GM19238 (cell line): ENCODE results near the gene MOB1A.
"Not testable (repeated sequence)": the region's sequence is repeated elsewhere in the genome, so short reads cannot be mapped to it uniquely, and the experiment has no call there.

ENCODE experiments used
- DNase-seq: peaks from one replicate; pipeline ENCODE4 v3.0.0; 2011; ENCODE audit warnings: low spot score; ENCODE audit not compliant: insufficient read length

The MOB1A gene

DNA sequence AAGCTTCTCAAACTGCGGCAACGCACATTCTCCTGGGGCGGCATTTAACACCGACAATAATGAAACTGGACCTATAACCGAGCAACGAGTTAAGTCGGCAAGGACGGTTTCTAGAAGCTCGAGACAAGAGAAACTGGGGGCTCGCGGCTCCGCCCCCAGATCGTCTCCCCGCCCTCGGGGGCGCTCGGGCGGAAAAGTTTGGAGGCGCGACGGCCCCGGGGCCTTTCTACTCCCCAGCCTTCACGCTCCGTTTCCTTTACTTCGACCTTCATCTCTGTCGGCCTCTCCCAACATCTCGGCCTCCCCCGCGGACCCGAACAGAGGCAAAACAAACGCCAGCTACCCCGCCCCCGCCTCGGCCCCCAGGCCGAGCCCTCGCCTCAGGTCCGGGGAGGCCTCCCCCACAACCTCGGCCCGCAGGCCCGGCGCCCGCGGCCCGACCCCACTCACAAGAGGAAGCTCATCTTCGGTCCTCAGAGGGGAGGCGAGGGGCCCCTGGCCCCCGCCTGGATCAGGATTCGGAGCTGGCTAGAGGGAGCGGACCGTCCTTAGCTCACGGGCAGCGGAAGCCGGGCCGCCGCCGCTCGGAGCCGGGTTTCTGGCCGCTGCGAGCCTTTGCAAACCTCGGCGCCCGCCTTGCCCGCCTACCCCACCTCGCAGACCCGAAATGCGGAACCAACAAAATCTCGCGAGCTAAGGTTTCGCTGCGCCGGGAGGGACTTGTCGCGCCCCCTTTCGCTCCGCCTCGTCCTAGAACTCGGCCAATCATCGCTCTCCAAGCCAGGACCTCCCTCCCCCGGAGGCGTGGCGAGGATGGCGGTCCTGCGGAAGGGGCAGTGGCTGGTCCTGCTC is at the start of gene MOB1A:
Gene MOB1A, minus strand, starts transcription at position 669 of the 852 bp plus-strand sequence. Its CDS starts 205 bp downstream, at position 464.
- peak; percentile 77 for DNase-seq

DNA sequence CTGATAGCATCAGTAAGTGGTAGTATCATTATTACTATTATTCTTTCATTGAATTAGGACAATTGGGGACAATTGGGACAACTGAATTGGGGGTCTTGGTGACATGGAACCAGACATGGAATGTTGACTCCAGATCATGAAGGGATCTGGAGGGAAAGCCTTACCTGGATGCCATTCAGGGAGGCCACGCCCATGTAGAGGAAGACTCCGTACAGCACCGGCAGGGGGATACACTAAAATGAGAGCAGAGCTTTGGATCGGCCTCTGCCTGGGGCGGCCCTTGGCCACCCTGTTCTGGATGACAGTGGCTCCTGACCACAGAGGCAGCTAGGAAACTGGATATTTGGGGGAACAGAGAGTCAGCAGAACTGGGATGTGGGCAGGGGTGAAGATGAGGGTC is 49.0 kb upstream of the MOB1A start:
- DNase-seq, result no peak

DNA sequence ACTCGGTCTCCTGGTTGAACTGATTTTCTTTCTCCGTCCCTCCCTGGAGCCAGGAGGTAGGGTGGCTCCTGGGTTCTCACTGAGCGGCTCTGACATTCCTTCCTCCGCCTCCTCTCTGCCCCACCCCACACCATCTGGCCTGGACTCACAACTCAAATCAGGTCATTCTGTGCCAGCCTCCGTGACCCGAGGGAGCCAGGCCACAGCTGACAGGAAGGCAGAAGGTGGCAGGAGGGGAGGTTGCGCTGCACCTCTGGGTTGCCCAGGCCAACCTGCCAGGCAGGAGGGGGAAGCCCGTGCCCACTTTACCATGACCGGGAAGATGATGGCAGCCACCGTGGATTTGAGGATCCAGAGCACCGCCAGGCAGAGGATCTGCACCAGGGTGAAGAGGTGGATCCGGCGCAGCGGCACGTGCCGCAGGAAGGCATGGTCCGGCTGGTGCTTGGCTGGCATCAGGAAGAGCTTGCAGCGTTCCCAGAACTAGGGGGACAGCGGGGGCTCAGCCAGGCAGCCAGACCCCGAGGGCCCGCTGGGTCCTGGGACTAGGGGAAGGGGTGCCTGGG is 48.1 kb upstream of the MOB1A start:
- DNase-seq, result no peak

DNA sequence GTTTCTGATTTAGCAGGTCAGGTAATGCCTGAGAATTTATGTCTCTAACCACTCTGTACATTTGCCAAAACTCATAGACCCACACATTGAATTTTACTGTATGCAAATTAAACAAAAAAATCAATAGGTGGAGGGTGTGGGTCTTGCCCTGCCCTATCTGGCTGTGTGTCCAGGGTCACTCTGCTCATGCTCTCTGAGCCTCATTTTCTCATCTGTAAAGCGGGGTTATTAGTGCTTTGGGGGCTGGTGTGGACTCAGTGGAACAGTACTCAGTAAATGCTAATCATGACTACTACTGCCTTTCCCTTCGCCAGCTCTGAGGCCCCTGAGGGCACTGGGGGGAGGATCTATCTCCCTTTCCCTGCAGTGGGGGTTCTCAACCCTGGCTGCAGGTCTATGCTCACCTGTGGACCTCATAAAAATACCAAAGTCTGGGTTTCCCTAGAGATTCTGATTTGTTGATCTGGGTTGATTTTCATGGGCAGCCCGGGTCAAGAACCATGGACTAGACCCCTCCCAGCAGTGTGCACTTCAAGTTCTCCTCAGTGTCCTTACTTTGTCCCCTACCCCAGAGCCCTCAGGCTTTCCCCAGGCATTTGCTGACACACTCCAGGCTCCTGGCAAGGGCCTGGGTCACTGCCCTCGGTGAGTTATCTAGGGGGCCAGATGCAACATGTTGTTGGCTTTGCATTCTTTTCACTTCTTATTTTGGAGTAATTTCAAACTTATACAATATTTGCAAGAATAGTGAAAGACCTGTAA is 47.2 kb upstream of the MOB1A start:
- DNase-seq, result no peak

DNA sequence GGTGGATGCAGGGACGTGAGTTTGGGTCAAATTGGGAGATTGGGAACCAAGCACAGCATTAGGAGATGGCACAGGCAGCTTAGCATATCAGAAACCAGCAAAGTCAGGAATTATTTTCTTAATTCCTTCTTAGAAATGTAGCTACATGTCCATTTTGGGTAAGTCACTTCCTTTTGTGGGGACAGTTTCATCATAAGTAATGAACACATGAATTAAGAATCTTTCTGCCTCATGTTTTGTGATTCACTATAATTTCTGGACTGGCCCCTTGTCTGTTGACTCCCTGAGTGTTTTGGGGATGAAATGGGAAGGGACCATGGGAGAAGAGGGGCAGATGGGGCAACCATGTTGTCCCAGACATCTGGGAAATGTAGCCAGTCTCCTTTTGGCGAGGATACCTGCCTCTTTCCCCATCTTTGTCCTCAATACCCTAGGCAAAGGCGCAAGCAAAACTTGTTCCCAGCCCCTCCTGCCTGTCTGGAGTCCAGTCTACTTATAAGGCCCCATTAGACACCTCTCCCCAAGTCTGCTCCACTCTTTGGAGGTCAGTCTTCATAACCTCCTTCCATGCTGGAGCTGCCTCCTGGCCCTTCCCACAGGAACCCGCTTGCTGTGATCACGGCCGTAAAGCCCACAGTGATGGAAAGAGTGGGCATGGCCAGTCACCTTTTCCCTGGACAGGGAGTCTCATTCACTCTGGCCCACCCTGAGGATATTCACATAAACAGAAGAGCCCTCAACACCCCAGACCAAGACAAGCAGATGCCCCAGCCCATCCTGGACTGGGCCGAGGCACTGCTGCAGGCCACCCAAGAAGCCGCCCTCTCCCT is 45.5 kb upstream of the MOB1A start:
- no peak for DNase-seq

DNA sequence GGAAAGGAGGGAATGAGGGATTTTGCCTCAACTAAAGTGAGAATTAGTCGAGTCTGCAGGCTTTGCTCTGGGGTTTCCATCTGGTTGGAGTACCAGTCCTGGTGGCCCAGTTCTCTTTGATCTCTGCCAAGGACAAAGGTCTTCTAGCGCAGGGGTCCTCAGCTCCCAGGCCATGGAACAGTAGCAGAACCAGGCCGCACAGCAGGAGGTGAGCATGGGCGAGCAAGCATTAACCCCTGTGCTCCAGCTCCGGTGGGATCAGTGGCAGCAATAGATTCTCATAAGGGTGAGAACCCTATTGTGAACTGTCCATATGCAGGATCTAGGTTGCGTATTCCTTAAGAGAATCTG is 43.6 kb upstream of the MOB1A start:
- no peak for DNase-seq

DNA sequence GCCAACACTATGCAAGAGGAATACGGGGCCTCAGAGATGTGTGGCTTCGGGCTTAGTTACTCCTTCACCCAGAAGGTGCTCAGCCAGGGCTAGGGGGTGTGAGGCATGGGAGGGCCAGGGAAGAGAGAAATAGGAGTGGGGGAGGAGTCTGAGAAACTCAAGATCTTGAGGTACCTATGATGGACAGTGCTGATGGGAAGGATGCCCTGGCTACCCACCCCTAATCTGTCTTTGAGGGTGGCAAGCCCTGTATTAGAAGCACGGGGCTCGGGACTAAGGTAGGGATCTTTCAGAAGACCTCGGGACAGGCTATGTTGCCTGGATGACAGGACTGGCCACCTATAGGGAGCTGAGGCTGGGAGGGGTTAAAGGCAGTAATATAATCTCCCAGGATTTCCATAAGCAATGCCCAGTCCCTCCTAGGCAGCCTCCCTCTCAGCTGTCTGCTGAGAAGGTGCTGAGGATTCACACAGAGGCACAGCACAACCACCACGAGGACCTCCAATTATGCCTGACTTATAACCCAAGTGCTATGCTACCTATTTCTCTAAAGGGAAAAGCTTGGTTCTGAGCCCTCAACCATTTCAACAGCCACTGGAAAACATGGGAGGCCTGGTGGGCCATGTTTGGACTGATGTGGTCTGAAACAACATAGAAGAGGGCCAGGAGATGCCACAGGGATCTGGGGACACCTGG is 43.1 kb upstream of the MOB1A start:
- DNase-seq, result no peak

DNA sequence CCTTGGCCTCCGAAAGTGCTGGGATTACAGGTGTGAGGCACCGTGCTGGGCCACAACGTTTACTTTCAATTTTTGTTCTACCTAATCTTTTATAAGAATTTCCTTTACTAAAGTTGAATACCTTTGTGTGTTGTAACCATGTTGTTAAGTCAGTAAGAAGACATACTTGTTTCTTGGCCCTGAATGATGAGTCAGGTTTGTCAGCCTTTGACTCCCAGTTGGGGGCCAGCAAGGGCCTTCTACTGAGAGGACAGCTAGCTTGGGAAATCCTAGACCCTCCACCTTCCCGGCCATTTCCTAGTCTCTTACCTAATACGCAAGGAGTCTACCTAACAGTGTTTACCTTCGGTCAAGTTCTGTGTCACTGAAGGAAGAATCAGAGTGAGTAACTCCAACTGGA is 42.4 kb upstream of the MOB1A start:
- no peak for DNase-seq

DNA sequence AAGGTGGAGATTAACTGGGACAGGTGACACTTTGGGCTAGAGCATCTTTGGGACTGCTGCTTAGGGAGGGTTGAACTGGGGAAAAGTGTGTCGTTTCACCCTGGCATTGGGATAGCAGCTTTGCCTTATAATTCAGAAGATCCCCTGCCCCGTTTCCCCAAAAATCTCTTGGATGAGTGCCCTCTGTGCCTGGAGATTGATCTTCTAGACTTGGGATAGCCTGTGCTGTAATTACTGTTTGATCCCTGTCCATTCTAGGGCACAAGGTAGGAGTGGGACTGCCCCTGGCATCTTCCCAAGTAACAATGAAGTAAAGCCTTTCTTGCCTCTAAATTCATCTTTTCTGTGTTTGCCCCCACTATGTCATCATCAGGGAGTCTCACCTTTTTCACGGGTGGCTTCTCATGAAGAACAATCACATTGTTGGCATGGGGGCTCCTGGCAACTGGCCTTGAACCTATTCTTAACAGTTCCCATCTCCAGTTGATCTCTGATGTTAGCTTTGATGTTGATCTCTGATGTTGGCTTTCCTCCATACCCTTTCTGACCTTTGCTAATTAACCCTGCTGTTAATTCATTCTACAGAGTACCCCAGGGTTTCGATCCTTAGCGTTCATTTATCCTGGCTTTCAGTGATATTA is 41.3 kb upstream of the MOB1A start:
- no peak for DNase-seq

DNA sequence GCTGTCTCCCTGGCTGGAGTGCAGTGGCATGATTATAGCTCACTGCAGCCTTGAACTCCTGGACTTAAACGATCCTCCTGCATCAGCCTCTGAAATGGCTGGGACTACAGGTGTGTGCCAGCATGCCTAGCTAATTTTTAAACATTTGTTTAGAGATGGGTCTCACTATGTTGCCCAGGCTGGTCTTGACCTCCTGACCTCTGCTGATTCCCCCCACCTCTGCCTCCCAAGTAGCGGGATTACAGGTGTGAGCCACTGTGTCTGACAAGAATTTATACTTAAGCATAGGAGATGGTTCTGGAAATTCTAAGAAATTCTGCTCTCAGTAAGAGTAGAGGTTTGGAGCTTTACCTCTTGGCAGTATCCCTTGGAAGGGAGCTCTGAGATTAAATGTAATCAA is 38.0 kb upstream of the MOB1A start:
- no peak for DNase-seq

DNA sequence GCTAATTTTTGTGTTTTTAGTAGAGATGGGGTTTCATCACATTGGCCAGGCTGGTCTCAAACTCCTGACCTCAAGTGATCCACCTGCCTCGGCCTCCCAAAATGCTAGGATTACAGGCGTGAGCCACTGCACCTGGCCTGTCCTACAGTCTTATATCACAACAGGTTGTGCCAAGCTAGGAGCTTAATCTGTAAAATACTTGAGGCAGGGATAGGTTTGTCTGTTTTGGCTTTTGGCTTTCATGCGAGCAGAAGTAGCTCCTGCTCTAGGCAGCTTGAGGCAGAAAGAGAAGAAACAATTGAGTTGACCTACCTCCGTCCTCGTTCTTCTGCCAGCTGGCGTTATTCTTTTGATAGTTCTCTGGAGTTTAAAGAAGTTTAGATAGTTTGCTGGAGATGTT is 37.1 kb upstream of the MOB1A start:
- DNase-seq, result not testable (repeated sequence)

DNA sequence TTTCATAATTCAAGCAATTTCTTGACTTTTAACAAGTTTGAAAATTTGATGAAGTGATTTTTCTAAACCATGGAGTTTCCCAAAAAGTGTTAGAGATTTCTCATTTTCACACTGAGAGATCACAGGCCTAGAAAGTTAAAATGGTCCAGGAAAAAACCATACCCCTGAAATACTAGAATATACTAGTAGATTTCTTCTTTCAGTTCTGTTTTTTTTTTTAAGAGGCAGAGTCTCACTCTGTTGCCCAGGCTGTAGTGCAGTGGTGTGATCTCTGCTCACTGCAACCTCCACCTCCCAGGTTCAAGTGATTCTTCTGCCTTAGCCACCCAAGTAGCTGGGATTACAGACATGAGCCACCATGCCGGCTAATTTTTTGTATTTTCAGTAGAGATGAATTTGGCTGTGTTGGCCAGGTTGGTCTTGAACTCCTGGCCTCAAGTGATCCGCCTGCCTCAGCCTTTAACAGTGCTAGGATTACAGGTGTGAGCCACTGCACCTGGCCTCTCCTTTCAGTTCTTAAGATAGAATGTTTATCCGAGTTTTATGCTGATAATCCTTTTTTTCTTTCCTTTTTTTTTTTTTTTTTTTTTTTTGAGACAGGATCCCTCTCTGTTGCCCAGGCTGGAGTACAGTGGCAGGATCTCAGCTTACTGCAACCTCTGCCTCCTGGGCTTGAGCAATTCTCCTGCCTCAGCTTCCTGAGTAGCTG is 34.2 kb upstream of the MOB1A start:
- no peak for DNase-seq

DNA sequence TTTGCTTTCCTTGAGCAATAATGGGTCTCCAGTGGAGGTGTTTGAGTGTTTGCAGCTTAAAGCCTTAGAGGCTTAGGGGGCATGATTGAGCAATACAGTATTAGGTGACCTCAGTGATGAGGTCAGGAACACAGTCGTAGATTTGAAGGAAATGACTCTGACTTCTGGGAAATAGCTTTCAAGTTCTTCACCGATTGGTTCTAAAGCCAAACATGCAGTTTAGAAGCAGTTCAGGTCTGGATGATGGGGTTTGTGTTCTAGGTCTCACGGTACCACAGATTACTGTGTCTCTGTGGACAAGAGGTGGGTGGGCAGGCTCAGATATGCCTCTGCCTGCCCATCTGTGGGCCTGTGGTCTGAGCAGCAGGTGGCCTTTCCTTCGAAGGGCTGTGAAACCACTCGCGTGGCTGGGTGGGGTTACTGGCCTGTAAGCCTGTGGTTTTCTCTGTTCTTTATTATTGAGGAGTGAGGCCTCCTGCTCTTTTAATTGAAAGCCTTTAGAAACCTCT is 27.6 kb upstream of the MOB1A start:
- peak; percentile 24 for DNase-seq

DNA sequence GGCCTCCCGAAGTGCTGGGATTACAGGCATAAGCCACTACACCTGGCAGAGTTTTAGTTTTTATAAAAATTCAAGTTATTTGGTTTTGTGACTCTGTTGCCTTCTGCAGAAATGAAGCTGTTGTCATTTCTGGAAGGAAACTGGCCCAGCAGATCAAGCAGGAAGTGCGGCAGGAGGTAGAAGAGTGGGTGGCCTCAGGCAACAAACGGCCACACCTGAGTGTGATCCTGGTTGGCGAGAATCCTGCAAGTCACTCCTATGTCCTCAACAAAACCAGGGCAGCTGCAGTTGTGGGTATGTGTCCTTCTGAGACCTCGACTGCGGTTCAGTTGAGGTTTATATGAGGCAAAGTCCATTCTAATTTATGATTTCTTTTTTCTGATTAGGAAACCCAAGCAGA is 26.9 kb upstream of the MOB1A start:
- DNase-seq, result no peak

DNA sequence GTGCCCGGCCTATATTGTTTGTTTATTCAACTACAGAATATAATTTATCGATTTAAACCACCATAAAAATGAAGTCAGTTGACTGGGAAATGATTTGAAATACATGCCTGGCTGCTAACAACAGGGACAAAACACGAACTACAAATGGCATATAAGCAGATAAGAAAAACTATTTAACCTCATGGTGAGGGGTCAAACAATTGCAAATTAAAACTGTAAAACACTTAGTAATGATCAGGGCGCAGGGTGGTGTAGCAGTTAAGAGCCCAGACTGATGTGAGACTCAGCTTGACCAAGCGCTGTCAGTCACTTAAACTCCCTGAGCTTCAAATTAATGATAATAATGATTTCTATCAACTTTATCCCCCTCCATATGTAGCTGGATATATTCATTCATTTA is 26.4 kb upstream of the MOB1A start:
- DNase-seq, result no peak

DNA sequence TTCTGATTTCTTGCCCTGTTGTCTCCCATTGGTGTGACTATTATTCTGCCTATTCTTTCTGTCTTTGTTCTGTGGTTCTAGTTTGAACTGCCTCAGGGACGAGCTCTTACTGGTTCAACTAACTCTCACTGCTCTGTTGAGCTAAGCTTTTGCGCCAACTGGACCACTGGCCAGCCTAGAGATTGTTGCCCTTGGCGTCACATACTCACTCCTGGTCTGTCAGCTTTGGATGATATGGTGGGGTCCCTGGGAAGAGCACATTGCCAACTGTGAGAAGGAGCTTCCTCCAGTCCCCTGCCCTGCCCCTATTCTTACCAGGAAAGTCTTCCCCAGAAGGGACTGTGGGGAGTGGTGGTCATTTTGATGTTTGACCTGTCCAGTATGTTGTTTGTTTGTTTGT is 25.8 kb upstream of the MOB1A start:
- DNase-seq, result no peak

DNA sequence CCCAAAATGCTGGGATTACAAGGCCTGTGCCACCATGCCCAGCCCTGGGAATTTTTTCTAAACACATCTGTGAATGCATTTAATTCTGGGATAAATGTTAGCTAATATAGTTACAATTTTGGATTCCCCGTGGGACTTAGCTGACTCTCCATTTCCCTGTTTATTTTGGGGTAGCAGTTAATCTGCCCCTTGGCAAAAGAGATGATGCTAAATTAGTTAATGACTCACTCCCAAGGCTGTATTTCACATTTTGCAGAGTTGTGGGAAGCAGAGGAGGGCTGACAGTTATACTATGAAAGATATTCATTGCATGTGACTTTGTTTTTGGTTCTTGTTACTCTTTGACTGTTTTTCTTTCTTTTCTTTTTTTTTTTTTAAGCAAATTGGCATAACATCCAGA is 22.9 kb upstream of the MOB1A start:
- DNase-seq, result no peak

DNA sequence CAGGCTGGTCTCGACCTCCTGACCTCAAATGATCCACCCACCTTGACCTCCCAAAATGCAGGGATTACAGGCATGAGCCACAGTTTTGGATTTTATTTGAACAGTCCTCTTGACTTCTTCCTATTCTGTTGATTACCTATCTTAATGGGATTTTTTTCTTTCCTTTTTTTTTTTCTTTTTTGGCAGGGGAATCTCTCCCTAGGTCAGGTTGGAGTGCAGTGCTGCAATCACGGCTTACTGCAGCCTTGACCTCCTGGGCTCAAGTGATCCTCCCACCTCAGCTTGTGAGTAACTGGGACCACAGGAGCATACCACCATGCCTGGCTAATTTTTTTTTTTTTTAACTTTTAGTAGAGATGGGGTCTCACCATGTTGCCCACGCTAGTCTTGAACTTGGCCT is 22.5 kb upstream of the MOB1A start:
- no peak for DNase-seq

DNA sequence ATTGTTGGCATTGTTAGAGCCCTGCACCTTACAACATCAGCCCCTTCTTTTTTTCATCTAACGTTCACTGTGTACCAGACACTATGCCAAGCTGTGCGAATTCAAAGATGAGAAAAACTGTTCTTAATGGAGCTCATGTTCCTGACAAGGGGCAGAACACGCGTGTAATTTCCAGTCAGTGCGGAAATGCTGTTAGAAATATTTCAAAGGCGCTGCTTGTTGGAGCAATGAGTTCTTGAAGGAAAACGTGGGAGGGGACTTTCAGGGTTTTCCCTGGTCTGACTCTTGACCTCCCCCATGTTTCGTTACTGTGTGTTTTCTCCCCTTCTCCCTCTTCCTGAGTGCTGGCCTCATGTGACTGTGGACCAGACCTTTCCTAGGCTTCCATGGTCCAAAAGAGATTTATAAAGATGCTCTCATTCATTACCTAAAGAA is 21.2 kb upstream of the MOB1A start:
- DNase-seq, result no peak

DNA sequence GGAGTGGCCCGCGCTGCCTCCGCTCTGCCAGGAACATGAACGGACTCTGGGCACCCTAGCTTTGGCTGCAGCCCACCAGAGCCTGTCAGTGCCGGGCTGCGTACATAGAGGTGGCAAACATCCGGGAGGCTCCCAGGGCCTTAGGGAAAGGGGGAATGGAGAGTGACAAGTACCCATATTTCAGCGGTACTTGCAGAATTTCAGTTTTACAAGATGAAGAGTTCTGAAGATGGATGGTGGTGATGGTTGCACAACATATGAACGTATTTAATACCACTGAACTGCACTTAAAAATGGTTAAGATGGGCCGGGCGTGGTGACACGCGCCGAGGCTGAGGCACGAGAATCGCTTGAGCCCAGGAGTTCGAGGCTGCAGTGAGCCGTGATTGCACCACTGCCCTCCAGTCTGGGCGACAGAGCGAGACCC is 20.6 kb upstream of the MOB1A start:
- no peak for DNase-seq
